Hematopoietic multipotent progenitor cell treated with erythropoietin and hydrocortisone succinate and interleukin-3 and kit ligand, for 17 days (in vitro differentiated cells): ENCODE results near the gene DENND1A.

Experiments
- DNase-seq: peaks from one replicate; pipeline ENCODE4 v3.0.0-alpha.2; 2015; ENCODE audit warnings: low spot score

DENND1A gene

DNA sequence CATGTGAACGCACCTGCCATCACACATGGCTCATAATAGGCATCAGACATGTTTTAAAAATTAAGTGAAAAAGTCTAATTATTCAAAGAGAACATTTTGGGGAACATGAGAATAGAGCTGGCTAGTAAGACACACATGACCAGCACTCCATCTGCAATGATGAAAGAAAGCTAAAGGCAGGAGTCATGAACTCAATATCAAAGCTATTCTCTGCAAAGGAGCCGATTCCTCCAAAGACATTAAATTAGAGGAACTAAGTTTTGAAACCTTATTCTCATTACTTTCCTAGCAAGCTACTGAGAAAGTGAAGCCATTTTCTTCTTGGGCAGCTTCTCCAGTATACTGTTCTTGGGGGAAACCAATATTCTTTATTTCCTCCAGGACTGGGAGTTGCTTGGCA lies 401.9 kb downstream of the DENND1A start:
- DNase-seq: no peak

DNA sequence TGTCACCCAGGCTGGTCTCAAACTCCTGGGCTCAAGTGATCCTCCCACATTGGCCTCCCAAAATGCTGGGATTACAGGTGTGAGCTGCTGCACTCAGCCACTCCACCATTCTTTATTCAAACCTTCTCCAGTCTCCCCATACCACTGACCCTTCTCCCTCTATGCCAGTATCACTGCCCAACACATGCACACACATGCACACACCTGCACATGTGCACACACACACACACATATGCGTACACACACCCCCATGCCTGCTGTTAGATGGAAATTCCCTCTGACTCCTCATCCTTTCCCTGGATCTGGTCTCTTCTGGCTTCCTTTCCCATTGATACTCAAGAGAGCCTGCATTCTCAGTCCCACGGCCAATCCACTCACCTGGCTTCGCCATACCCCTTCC lies 404.0 kb downstream of the DENND1A start:
- DNase-seq: no peak

DNA sequence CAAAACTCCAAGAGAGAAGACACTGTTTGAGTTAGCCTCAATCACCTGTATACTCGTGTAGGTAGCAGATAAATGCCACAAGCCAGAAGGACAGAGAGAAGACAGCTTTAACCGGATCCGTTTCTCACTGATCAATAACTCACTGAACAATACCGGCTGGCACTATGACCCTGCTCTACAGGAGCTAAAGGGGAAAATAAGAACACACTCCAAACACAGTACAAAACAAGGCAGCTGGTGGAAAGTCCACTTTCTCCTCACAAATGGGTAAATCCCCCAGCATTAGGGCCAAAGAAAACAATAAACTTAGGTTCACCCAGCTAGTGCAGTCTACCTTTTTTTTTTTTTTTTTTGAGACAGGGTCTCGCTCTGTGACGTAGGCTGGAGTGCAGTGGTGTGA lies 404.5 kb downstream of the DENND1A start:
- no peak for DNase-seq

DNA sequence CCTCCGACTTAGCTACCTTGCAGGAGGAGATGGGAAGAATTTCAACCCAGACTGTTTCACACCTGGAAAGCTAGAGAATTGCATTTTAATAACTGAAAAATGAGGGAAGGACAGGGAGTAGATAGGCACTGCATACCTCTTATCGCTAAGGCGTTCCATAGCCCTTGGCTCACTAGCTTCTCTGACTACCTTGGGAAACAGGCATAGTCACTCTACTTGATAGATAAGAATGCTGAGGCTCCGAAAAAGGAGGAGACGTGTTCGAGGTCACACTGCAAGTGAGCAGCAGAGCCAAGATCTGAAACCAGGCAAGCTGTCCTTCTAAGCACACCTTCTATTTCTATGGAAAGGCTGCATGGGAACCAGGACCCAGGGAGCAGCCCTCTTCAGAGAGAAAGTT lies 405.1 kb downstream of the DENND1A start:
- no peak for DNase-seq

DNA sequence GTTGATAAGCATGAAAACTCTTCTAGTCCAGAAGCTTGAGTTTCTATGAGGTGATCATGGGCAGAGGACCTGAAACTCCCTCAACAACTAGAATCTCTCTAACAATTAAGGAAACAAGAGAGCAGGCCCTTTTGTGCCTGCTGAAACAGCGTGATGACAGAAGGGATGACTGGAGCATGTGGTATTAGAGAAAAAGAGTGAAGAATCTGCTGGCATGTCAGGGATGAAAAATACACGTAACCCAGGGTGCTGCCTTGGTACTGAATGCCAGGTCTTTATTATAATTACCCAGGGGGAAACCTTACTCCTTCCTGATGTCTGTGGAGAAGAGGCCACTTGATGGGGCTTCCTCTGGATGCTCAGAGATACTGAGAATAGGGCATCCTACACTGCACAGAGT lies 406.1 kb downstream of the DENND1A start:
- no peak for DNase-seq

DNA sequence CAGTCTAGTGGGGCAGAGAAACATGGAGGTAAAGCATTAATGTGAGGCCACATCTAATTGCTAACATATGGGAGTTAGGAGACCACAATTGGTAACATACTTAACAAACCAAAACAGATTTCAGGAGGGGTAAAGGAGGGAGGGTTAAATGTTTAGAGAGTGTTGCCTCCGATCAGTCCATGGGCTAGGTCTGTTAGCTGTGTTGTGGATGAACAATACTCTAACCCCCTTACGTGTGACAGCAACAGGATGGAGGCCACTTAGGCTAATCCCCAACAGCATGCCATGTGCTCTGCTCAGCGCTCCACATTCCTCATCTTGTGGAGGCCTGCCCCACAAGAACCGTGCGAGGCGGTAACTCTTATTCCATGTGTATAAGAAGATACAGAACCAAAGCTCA lies 406.9 kb downstream of the DENND1A start:
- DNase-seq: no peak

DNA sequence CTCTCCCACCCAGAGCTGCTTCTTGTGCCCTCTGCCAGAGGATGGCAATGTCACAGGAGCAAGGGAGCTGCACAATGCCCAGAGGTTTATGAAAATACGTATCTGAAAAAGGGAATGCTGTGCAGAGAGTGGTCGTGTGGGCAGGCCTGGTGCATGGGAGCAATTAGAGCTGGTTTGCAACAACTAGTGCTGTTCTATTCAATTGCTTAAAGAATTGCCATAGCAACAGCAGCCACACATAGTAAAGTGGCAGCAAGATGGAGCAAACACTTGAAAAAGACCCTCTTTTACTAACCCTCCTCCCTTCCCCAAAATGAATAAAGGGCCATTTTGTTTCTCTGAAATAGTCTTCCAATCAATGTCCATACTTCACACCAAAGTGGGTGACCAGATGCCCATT lies 407.7 kb downstream of the DENND1A start:
- DNase-seq: no peak

DNA sequence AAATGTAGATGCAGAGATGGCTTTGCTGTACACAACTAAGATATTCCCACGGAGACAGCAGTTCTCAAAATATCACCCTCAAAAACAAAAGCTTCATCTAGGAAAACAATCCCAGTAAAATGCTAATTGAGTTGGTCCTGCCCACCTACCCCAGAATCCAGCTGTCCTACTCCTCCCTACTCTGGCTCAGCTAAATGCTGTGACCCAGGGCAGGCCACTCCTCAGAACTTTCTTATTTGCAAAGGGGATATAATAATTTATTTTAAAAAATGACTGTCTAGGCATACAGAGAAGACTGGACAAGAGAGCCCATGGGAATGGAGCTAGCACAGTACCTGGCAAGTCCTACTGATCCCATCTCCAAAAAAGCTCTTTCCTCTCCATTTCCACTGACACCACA lies 411.6 kb downstream of the DENND1A start:
- no peak for DNase-seq

DNA sequence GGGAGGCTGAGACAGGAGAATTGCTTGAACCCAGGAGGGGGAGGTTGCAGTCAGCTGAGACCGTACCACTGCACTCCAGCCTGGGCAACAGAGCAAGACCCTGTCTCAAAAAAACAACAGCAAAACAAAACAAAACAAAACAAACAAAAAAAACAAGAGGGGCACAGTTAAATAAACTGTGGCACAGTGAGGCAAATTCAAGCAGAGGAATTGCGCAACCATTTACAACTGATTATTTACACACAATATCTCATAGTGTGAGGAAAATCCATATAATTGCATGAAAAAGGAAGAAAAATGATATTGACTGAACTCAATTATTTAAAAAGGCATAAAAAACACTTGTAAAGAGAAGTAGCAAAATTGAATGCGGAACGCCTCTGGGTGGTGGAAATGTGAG lies 412.4 kb downstream of the DENND1A start:
- no peak for DNase-seq

DNA sequence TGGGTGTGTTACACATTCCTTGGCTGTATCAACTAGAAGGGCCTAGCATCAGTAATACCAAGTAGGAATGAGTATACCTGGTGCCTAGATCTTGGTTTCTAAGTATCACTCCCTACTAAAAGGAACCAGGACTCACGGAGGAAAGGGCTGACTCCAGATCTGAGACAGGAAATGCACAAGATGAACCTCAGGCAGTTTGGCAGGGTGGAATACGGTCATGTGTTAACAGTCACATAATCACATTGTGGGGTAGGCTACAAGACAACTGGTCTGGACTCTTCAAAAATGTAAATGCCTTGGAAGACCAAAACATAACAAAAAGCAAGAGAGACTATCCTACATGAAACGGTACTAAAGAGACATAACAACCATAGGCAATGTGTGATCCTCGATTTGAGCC lies 415.2 kb downstream of the DENND1A start:
- DNase-seq: no peak

DNA sequence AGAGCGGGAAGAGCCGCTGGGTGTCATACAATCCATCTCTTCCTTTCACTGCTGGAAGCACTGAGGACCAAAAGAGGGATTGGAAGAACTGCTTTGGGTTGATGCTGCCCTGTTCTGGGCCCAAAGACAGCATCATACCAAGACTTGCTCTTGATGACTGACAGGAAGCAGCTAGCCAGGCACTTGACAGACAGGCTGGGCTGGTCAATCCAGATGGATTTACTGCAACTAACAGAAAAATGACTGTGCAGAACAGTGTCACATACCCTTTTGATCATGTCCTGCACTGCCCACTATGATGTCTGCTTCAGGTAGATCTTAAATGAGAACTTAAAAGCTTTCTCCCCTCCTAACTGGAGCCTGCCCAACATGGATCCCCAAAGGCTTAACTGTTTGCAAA lies 416.4 kb downstream of the DENND1A start:
- DNase-seq: no peak

DNA sequence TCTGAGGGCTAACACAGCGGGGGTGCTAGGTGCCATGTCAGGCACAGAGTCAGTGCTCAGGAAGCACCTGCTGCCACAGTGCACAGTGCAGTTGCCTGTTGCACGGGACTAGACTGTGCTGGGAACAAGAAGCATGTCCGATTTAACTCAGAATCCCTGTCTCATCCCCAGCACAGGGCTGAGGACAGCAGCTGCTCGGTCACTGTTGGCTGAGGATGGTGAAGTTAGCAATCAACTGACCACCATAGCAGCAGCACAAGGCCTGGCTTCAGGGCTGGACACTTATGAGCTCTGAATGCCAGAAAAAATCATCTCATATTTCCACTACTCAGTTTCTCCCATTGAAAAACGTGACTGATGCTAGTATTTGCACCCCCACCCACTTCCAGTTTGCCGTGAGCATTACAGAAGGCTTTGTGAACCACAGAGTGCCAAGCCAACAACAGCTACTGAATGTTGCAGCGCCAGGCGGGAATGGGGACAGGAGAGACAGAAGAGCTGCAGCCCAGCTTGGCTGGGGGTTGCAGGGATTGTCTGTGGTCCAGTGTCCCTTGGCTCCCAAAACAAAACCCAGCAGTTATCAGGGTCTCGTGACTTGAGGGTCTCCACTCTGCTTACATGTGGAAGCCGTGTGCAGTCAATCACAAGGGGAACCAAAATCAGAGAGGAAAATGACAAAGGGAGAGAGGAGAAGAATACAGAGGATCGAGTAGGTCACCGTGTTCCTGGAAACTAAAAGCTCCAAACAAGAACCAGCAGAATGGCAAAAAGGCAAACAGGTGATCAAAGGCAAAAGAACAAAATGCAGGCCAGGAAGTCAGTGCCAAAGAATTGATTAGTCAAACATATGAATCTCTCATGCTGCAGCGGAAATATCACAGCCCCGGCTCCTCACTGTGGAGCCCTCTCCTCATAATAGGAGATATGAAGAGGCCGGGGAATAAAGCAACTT lies 418.3 kb downstream of the DENND1A start:
- no peak for DNase-seq

DNA sequence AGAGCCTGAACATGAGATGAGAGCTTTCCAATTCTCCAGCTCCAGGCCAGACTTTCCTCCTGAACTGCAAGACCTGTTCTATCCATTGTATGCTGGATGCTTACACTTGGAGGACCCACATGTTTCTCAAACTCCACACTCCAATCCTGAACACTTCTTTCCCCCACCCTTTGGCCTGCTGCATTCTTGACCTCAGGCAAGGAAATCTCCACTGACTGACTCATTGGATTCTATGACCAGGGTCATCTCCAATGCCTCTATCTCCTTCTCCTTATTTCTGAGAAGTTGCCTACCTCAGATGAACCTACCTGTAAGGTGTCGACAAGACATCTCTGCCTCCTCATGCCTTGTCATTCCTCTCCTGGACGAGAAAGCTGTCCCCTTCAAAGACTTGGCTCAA lies 420.3 kb downstream of the DENND1A start:
- DNase-seq: no peak

DNA sequence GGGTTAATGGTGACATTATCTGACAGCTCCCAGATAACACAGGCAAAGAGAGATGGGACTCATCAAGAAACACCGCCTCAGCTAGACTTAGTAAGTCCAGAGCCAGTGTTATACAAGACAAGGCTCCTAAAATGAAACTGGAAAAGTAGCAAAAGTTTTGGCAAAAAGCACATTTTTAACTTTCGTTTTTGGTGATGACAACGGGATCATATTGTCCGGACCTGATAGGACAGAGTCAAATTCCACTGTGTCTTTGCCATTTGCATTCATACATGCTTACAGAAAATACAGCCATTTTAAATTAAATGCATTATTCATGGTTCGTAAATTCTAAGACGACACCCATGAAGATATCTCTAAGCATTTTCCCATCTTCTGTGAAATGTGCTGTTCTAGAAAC lies 421.9 kb downstream of the DENND1A start:
- no peak for DNase-seq

DNA sequence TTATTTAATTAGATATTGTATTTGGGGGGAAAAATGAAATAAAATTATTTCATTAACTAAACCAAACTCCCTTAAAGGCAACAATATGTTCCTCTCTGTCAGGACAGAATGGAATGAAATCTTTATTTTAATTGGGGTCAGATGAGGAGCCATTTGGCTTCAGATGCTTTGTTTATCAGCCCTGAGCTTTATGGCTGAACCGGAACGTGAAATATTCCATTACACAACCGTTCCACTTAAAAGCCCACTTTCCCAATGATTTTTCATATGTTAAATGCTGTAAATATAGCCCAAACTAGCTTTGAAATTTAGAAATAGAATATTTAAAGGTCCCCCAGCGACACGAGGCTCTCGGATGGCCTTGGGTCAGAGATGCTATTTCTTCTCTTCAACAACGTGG lies 424.4 kb downstream of the DENND1A start:
- DNase-seq: no peak

DNA sequence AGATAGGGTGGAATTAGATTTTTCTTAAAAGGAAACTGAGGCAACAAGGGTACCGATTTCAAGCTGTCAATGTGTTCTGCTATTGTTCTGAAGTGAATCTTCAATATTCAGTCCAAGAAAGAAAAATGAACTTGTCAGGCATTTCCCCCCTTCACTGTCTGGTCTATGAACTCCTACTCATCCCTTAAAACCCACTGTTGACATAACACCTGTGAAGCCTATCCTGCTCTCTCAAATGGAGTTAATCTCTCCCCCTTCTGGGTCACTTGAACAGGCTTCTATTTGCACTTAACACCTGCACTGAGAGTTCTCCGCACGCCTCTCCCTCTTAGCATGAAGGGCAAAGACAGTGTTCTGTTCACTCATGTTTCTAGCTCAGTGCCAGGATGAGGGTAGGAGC lies 429.6 kb downstream of the DENND1A start:
- no peak for DNase-seq

DNA sequence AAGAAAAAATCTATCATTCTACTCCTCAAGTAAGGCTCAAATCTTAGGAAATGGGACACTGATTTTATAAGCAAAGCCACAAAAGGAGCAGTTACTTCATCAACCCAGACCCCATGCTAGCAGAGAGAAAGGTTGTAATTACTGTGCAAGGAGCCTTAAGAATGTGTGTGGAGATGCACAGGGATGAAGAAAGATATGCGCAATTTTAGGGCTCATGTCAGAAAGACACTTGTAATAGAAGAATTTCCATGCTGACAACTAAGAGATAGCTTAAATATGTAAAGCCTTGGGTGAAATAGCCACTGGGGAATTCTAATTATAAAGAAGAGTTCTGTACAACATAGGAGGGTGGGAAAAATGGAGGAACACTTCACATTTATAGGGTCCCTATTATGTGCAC lies 432.1 kb downstream of the DENND1A start:
- DNase-seq: no peak

DNA sequence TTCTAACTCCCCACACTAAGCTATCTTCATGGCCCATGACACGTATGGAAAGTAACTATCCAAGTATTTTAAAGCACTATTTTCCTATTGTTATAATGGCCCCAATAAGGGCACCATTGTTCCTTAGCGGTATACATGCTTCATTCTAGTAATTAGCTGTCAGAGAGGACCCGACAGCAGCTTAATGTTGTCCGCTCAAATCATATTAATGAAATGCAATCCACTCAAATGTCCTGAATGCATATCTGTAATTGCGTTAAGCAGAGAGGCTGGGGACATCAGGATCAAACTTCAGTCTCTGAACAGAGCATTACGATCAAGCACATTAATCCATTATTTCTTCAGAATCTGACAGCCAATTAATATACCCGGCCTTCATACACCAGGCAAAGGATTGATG lies 434.2 kb downstream of the DENND1A start:
- DNase-seq: no peak

DNA sequence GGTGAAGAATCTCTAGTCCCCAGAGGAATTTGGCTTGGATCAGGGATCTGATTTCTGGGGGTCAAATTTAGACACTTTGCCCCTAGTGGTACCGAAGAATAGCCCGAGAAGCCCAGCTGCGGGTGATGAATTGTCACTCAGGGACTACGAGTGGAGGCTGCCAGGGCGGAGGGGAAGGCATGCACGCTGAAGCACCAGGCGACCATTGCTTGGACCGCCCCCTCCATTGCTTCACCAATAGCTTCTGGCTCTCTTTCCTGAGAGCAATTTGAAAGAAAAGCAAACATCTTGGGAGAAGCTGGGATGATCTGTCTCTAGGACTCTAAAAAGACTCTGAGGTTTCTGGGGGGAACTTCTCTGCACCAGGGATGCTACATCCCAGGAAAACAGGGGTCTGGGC lies 436.3 kb downstream of the DENND1A start:
- no peak for DNase-seq

DNA sequence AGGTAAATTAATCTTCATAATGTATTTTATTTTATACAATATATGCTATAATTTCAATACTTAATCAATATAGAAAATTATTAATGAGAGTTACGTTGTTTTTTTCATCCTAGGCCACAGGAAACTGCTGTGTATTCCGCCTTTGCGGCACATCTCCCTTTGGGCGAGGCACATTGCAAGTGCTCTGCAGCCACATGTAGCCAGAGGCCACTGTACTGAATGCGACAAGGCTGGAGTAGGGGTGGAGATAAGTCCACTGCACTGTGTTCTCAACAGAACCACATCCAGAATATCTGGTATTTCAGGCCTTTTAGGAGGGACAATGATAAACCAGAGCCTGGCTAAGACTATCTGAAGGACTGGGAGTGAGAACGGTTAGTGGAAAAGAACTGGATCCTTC lies 439.2 kb downstream of the DENND1A start:
- DNase-seq: no peak

DNA sequence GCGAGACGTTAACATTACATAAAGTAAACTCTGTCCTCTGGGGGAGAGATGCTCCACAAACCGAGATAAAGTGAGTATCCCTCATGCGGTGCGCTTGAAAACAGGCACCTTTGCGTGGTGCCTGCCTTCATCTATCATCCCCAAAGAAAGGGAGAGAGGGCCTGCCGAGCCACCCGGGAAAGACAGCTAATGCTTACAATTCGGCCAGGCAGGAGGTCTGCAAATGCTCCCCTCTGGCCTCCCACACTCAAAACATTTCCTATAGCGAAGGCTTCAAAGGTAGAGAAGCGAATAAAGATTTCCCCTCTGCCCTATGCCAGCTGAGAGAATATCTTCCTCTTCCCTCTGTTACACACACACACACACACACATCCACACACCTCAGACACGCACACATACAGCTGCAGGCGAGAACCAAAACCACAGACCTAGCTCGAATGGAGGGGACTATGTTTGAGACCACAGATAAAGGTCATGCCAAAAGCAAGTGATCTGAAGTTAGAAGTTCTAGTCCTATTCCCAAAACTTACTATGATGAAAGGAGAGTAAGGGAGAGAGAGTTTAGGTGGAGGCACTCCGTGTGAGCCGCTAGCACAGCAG lies 441.1 kb downstream of the DENND1A start:
- DNase-seq: no peak

DNA sequence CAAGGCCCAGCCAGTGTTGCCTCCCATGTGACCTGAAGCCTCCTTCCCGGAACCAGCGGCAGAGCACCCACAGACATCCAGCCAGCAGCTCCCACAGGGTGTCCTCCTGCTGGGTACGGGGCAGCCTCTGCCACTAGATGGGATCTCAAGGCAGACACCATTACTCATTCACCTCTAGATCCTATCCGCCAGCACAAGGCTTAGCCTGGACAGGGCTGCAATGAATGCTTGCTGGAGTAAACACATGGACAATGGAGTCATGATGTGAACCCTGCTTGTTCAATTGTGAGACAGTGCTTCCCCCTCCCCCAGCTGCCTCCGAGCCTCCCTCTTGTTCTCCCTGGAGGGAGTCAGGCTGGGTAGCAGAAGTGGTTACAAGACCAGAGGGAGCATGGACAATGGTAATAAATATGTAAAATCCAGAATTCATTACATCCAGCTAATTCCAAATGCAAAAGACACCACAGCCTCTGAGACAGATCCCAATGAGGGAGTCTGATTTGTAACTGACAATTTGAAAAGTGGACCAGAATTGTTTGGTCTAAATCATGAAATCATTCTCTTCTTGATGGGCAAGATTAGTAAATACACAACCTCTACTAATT lies 441.9 kb downstream of the DENND1A start:
- no peak for DNase-seq

DNA sequence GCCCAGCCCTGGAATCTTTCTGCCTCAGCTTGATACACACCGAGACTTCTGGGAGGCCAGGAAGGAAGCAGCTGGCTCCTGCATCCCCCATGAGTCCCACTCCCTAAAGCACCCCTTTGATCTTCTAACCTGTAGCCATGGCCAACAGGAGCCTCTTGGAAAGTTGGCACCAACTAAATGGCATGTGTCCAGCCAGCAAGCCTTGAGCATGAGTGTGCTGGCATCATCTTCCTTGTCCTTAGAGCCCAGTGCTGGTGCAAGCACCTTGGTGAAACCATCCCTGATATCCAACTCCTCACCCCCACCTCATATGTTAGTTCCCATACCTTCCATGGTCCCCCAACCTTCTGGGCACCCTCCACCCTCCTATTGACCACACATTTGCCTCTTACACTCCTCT lies 443.5 kb downstream of the DENND1A start:
- no peak for DNase-seq
